Lower leg skin (tissue), 3 donors: ENCODE results near the gene IL2RA.

ENCODE experiments used
- POLR2A ChIP-seq, 2 donors: fragments of 450-650 bp; IDR thresholded peaks; one replicate each; pipeline ENCODE4 v1.6.1; 2016 to 2017; ENCODE audit warnings: antibody characterized with exemption in 2 of 2, mild to moderate bottlenecking in 1 of 2, moderate library complexity in 1 of 2
- TF ChIP-seq, protein P1 (sequence below), 3 donors: fragments of 450-650 bp; IDR thresholded peaks; one replicate each; pipeline ENCODE4 v1.5.1; 2016; ENCODE audit warnings: antibody characterized with exemption in 3 of 3, mild to moderate bottlenecking in 3 of 3, moderate library complexity in 2 of 3

DNA sequence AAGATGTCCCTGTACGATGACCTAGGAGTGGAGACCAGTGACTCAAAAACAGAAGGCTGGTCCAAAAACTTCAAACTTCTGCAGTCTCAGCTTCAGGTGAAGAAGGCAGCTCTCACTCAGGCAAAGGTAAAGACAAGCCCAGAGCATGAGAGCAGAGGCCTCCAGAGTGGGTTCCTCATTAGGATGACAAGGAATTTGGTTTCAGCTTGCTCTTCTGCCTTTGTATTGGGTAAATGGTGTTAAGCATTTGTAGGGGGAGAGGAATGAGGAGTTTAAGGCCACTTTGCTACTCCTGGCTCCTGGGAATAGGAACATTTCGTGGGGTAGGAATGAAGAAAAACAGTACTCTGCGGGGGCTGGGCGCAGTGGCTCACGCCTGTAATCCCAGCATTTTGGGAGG lies 34.9 kb upstream of the IL2RA start:
- TF ChIP-seq, protein P1, sequence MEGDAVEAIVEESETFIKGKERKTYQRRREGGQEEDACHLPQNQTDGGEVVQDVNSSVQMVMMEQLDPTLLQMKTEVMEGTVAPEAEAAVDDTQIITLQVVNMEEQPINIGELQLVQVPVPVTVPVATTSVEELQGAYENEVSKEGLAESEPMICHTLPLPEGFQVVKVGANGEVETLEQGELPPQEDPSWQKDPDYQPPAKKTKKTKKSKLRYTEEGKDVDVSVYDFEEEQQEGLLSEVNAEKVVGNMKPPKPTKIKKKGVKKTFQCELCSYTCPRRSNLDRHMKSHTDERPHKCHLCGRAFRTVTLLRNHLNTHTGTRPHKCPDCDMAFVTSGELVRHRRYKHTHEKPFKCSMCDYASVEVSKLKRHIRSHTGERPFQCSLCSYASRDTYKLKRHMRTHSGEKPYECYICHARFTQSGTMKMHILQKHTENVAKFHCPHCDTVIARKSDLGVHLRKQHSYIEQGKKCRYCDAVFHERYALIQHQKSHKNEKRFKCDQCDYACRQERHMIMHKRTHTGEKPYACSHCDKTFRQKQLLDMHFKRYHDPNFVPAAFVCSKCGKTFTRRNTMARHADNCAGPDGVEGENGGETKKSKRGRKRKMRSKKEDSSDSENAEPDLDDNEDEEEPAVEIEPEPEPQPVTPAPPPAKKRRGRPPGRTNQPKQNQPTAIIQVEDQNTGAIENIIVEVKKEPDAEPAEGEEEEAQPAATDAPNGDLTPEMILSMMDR (IDR thresholded peaks at IDR 0.05): no peak
- no peak for TF ChIP-seq POLR2A (IDR thresholded peaks at IDR 0.05)
